ENCODE results near the gene CD302.
"Not testable (repeated sequence)": the region's sequence is repeated elsewhere in the genome, so short reads cannot be mapped to it uniquely, and the experiment has no call there.

CD302 gene

DNA sequence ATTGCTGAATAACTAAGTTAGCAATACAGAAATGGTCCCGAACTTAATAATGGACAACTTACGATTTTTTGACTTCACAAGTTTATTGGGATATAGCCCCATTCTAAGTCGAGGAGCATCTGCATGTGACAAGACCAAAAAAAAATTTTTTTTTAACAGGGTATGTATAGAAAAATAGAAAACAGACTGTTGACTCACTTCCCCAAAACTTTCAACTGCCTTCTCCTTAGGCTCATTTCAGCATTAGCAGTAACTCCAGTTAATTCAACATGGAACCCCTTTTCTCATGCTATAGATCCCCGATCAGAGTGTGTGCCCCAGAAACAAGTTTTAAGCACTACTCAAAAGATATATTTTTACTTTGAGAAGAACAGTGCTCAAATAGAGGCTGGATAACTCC, 5.4 kb downstream of the CD302 start:
- peak in 2 of 4 experiments; percentile 53 for DNase-seq

DNA sequence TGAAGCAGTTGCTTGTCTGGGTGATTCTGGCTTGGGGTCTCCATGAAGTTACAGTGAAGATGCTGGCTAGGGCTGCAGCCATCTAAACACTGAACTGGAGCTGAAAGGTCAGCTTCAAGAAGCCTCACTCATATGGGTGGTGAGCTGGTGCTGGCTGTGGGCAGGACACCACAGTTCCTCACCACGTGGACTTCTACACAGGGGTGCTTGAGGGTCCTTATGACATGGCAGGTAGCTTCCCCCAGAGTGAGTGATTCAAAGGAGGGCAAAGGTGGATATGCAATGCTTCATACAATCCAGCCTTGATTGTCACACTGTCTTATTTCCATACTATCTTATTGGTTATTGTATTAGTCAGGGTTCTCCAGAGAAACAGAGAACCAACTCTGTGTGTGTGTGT, 6.0 kb downstream of the CD302 start:
- DNase-seq = no peak

GRCh38 chr2:159790323-159790722, 7.7 kb downstream of the CD302 start:
- no peak for DNase-seq

DNA sequence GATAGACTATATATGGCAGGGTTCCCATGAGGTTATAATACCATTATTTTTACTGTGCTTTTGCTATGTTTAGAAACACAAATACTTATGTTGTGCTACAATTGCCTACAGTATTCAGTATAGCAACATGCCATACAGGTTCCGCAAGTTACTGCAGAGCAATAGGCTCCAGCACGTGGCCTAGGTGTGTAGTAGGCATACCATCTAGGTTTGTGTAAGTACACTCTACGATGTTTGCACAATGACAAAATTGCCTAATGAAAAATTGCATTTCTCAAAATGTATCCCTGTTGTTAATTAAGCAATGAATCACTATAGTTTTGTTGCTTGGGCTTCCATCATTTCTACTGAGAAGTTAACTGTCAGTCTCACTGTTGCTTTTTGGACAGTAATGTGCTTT, 9.8 kb downstream of the CD302 start:
- no peak for DNase-seq

GRCh38 chr2:159787647-159788046, 10.4 kb downstream of the CD302 start:
- not testable (repeated sequence) for DNase-seq

DNA sequence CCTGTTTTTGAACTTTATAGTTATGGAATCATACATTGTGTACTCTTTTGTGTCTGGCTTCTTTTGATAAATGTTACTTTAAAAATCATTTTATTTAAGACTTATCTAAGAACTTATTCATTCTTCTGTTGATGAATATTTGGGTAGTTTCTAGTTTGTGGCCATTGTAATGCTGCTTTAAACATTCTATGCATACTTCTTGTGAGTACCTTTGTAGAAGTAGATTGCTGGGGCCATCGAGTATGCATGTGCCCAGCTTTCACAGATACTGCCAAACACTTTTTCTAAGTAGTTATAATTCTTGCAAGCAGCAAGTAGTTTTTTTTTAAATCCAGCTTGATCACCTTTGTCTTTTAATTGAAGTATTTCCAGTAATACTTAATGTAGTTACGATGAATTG, 11.1 kb downstream of the CD302 start:
- no peak for DNase-seq

DNA sequence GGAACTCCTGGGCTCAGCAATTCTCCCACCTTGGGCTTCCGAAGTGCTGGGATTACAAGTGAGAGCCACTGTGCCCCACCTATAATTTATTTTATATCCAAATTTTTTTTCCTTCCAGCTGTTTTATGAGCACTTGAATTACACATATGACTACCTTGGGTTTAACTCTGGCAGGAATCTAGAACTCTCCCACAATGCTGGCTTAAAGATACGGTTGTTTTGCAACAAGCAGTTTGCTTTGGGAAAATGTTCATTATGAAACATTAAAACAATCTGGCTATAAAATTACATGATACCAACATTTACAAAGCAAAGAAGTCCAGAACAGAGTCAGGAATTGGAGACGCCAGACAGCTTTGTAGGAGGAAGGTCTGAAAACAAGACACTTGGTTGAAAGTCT, 12.8 kb downstream of the CD302 start:
- DNase-seq = no peak

GRCh38 chr2:159784744-159785143, 13.3 kb downstream of the CD302 start:
- peak; percentile 40 to 72 (median 55) for DNase-seq

DNA sequence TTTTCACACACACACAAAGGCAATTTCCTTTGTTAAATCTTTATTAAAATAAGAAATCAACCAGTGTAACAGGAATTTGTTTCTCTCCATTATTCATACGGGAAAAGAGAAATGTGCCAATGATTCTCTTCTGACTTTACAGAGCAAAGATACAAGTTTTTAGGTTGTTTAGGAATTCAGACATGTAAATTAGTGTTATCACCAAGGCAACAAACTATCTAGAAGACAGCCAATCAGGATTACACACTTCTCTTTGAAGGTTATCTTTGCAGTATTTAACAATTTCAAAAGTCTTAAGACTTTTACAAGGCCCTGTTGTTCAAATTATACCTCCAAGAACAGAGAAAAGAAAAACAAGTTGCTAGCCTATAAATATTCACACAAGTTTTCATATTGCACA, 14.5 kb downstream of the CD302 start:
- DNase-seq = no peak

- DNase-seq = no peak
Measured at GRCh38 chr2:159776321-159776720, 21.7 kb downstream of the CD302 start.

DNA sequence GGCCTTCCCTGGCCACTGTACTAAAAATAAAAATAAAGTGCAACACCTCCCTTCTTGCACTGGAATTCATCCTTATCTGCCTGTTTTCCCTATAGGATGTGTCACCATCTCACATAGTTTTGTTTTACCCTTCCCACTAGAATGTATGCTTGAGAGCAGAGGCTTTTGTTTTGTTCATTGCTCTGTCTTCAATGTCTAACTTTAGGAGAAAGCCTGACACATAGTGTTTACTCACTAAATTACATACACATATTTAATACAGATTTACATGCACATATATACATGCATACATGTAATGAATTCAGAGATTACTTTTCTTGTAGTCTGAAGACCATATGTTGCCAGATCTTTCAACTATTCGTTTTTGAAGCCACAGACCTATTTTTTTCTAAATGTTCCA, 23.0 kb downstream of the CD302 start:
- no peak for DNase-seq

GRCh38 chr2:159774370-159774990, 23.5 kb downstream of the CD302 start:
- DNase-seq = no peak

DNA sequence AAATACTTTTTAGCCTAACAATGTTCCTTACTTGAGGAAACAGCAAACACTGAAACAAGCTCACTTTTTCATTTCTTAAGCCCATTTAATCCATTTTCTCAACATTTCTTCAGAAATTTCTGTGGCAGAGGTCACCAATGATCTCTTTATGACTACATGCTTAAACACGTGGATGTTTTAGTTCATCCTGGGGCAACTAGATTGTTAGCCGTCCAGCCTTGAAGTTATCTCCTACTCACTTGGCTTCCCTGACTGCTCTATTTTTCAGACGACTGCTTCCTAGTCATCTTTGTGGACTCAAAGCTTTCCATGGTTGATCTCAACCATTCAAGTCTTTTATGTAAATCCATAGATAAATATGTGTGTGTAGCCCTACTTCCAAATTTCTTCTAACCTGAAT, 24.1 kb downstream of the CD302 start:
- DNase-seq = no peak

DNA sequence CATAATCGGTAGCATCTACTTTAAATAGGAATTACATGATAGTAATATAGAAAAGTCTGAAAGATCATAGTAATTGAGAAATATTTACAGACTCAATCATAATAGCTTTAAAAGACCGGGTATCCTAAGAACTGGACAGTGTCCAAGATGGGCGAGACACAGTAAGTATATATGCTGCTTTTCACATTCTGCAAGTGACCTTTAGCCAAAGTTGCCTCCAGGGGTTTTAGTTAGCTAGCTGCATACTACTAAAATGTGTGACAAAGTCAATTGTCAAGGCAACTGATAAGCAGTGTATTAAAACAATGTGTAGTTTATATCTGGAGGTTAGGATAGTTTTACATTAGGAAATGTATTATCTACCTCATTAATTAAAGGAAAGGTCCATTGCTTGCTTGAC, 24.6 kb downstream of the CD302 start:
- DNase-seq = no peak

DNA sequence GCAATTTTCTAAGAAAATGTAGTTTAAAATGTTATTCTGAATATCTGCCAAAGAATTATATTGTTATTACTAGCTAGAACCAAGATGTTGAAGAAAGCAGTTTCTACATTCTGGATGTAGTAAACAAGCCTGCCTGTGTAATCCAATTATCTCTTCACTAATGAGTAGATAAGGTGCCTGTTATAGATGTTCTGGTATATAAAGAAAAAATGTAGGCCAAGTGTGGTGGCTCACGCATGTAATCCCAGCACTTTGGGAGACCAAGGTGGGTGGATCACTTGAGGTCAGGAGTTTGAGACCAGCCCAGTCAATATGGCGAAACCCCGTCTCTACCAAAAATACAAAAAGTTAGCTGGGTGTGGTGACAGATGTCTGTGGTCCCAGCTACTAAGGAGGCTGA, 28.9 kb downstream of the CD302 start:
- DNase-seq = no peak

DNA sequence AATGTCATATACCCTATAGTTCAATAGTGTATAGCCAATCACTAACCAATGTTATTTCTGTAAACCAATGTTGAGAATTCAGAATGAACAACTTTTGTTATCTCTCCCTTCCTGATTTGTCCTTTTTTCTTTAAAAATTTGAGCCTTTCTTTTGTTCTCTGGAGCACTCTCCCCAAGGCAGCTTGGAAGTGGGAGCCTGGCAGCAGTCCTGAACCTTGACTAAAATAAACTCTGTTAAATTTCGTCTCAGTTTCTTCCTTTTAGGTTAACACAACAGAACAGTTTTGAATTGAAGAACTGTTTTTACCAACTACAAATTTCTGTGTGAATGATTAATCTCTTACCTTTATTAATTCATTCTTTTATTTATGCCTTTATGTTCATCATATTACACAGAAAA, 35.9 kb downstream of the CD302 start:
- DNase-seq = no peak

- no peak for DNase-seq
Measured at GRCh38 chr2:159760326-159760725, 37.7 kb downstream of the CD302 start.

DNA sequence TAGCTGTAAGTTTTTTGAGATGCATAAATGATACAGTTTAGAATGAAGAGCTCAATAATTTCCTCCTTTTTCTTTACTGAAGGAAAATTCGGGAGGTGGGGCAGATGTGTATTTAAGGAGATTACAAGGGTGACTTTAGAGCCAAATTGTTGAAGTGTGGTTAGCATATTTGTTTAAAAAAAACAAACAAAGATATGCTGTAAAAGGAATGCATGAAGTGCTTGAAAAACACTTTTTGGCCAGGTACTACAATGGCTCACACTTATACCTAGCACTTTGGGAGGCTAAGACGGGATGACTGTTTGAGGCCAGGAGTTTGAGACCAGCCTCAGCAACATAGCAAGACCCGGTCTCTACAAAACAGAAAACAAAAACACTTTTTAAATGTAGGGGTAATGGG, 38.4 kb downstream of the CD302 start:
- DNase-seq = no peak

GRCh38 chr2:159758686-159759085, 39.3 kb downstream of the CD302 start:
- DNase-seq = no peak

- DNase-seq = no peak
Measured at GRCh38 chr2:159758239-159758638, 39.8 kb downstream of the CD302 start.

DNA sequence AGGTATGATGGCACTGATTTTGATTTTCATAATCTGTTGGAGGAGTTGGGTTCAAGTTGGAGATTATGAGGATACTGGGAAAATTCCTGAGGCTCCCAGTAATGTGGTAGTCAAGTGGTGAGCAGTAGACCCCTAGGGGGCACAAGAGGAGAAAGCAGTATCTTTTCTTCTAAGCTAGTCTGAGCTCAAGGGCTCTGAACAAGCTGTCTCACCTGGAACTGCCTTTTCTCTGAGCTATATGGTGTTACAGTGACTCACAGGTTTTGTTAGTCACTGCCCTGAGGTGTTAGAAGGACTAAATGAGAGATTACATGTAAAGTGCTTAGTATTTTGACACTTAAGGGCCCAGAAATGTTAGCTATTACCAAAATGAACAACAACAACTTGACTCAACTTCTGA, 42.2 kb downstream of the CD302 start:
- no peak for DNase-seq

DNA sequence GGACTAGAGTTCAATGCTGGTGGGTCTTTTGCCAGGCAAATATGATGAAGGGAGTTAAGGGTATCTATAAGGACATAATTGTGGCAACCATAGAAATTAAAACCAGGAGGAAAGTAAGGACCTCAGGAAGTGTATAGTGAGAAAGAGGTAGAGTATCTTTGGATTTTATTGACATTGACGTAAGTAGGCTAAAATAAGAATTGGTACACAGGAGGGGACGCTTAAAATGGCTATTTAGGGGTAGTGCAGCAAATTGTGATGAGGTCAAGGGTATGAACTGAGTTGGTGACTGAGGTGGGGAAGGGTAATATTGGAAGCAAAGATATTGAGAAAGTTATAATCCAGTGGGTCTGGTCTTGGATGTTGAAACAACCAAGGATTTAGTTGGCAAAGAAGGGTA, 43.0 kb downstream of the CD302 start:
- DNase-seq = no peak

GRCh38 chr2:159753797-159754196, 44.2 kb downstream of the CD302 start:
- peak; percentile 46 to 88 (median 72) for DNase-seq

DNA sequence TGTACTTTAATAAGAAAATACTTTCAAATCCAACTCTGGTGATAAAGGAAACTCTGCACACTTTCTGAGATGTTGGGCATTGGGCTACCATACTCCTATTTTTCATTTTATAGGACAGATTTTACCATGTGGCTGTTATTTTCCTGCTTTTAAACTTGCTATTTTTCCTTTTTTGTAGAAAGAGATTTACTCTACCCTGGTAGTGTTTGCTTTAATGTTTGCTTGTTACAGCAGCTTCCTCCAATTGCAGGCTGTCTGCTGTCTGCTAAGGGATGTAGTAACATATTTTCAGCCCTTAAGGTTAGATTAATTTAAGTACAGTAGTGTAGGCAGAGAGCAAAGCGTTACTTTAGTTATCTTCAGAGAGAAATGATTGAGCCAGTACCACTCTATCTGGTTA, 47.1 kb downstream of the CD302 start:
- no peak for DNase-seq

DNA sequence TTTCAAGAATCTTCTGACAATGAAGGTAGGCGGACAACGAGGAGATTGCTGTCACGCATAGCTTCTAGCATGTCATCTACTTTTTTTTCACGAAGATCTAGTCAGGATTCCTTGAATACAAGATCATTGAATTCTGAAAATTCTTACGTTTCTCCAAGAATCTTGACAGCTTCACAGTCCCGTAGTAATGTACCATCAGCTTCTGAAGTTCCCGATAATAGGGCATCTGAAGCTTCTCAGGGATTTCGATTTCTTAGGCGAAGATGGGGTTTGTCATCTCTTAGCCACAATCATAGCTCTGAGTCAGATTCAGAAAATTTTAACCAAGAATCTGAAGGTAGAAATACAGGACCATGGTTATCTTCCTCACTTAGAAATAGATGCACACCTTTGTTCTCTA, 49.9 kb downstream of the CD302 start:
- DNase-seq = no peak

Data from suppressor macrophage (primary cell).